ENCODE results near the gene SESTD1. TPM values are rescaled to one million over a fixed set of nuclear protein-coding genes. Genes with fewer than 3 reads are reported as not detected.
"Not testable (repeated sequence)": the region's sequence is repeated elsewhere in the genome, so short reads cannot be mapped to it uniquely, and the experiment has no call there.

Gene SESTD1
- total RNA-seq, 1 experiment from 2014 or later, result 8.6 TPM

GRCh38 chr2:179072527-179072926 lies 192.1 kb downstream of the SESTD1 start:
- no peak for DNase-seq (ENCODE audit: low read depth)
- in situ Hi-C loops (cut with HindIII; ENCODE audit: low pct_unique_long_range_greater_than_20kb, low sequenced_read_pairs), result no loop called here

GRCh38 chr2:179071810-179072355 lies 192.7 kb downstream of the SESTD1 start:
- no peak for DNase-seq (ENCODE audit: low read depth)
- in situ Hi-C loops (cut with HindIII; ENCODE audit: low pct_unique_long_range_greater_than_20kb, low sequenced_read_pairs), result no loop called here

GRCh38 chr2:179070895-179071294 lies 193.7 kb downstream of the SESTD1 start:
- in situ Hi-C loops (cut with HindIII; ENCODE audit: low pct_unique_long_range_greater_than_20kb, low sequenced_read_pairs), result no loop called here
- no peak for DNase-seq (ENCODE audit: low read depth)

- in situ Hi-C loops (cut with HindIII; ENCODE audit: low pct_unique_long_range_greater_than_20kb, low sequenced_read_pairs), result no loop called here
- DNase-seq (ENCODE audit: low read depth), result no peak
These were observed 194.9 kb downstream of the SESTD1 start for GRCh38 chr2:179069685-179070084.

- in situ Hi-C loops (cut with HindIII; ENCODE audit: low pct_unique_long_range_greater_than_20kb, low sequenced_read_pairs), result no loop called here
- DNase-seq (ENCODE audit: low read depth), result no peak
These were observed 195.5 kb downstream of the SESTD1 start for GRCh38 chr2:179068991-179069643.

- in situ Hi-C loops (cut with HindIII; ENCODE audit: low pct_unique_long_range_greater_than_20kb, low sequenced_read_pairs), result no loop called here
These were observed 205.5 kb downstream of the SESTD1 start for GRCh38 chr2:179059026-179059700.

GRCh38 chr2:179057737-179058136 lies 206.9 kb downstream of the SESTD1 start:
- DNase-seq (ENCODE audit: low read depth), result no peak
- in situ Hi-C loops (cut with HindIII; ENCODE audit: low pct_unique_long_range_greater_than_20kb, low sequenced_read_pairs), result no loop called here

More at GRCh38 chr2:179059026-179059700, 205.5 kb downstream of the SESTD1 start:
- DNase-seq (ENCODE audit: low read depth), result no peak

- DNase-seq (ENCODE audit: low read depth); in situ Hi-C loops (cut with HindIII; ENCODE audit: low pct_unique_long_range_greater_than_20kb, low sequenced_read_pairs): not testable (repeated sequence)
These were observed 211.1 kb downstream of the SESTD1 start for GRCh38 chr2:179053568-179053967.

Other genes with a start within 250 kb of the SESTD1 start
- 0.12 TPM in 1 of 2 replicates, not detected in the other for gene CCDC141, start 214.7 kb downstream of the SESTD1 start, total RNA-seq (2014; rRNA removed; shearing (Covaris generic); ENCODE audit: low replicate concordance)

Data from Caki2 (cell line).